WTC11 (cell line): Measurements from ENCODE around the gene UBE2H.

Experiments used
- RELA ChIP-seq: sonication (generic); formaldehyde crosslinking; IDR thresholded peaks from 2 replicates; pipeline ENCODE4 v1.8.1; 2022; ENCODE audit warnings: missing genetic modification reagents, mild to moderate bottlenecking, borderline replicate concordance
- ZNF281 ChIP-seq: sonication (generic); formaldehyde crosslinking; IDR thresholded peaks from 2 replicates; pipeline ENCODE4 v1.8.0; 2023; ENCODE audit warnings: mild to moderate bottlenecking, missing genetic modification reagents
- TF ChIP-seq, protein P1 (sequence below): sonication (generic); formaldehyde crosslinking; IDR thresholded peaks from 2 replicates; pipeline ENCODE4 v1.8.0; 2022; ENCODE audit warnings: mild to moderate bottlenecking, missing genetic modification reagents

GRCh38 chr7:129800901-129801300 is 151.9 kb downstream of the UBE2H start:
- no peak for TF ChIP-seq ZNF281 (CRISPR knock-in tag)
- TF ChIP-seq, protein P1, sequence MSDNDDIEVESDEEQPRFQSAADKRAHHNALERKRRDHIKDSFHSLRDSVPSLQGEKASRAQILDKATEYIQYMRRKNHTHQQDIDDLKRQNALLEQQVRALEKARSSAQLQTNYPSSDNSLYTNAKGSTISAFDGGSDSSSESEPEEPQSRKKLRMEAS (CRISPR knock-in tag): no peak
- TF ChIP-seq RELA (CRISPR knock-in tag): no peak
